WTC11 (cell line): ENCODE measurements around the gene ELMO1. TPM values are rescaled to one million over a fixed set of nuclear protein-coding genes. Genes with fewer than 3 reads are reported as not detected.

Source experiments
- ATAC-seq: fragments of 200-7000 bp; cut with Tn5 transposase; 2 replicates; pipeline ENCODE4 v1.10.0; 2021; ENCODE audit warnings: mild to moderate bottlenecking, moderate library complexity
- CTCF ChIA-PET: fragments of 300-600 bp; sonication (Branson Sonifier 250); formaldehyde crosslinking; loops from one replicate; lab custom pipeline; 2021; ENCODE audit warnings: antibody characterized with exemption; lab: Charles Lee
- POLR2A ChIA-PET: fragments of 350-600 bp; sonication (Branson Sonifier 250); formaldehyde crosslinking; loops from one replicate; lab custom pipeline; 2021; ENCODE audit warnings: antibody characterized with exemption; lab: Charles Lee
- DNase-seq: peaks from one replicate; pipeline ENCODE4 v3.0.0; 2021; ENCODE audit warnings: low spot score
- H3K27ac Mint-ChIP-seq: 2 replicates; pipeline ENCODE4 v1.8.0; 2021; ENCODE audit warnings: mixed read lengths
- H3K27me3 Mint-ChIP-seq: 2 replicates; pipeline ENCODE4 v1.8.0; 2021; ENCODE audit warnings: low read depth, mild to moderate bottlenecking, moderate library complexity, mixed read lengths
- H3K36me3 Mint-ChIP-seq: 2 replicates; pipeline ENCODE4 v1.8.0; 2021; ENCODE audit warnings: mixed read lengths
- H3K4me1 Mint-ChIP-seq: 2 replicates; pipeline ENCODE4 v1.8.0; 2022; ENCODE audit warnings: mixed read lengths
- H3K4me3 Mint-ChIP-seq: 2 replicates; pipeline ENCODE4 v1.8.0; 2021; ENCODE audit warnings: mild to moderate bottlenecking, moderate library complexity, mixed read lengths
- H3K9me3 Mint-ChIP-seq: 2 replicates; pipeline ENCODE4 v1.8.0; 2021; ENCODE audit warnings: mixed read lengths
- FOXP1 ChIP-seq: sonication (generic); formaldehyde crosslinking; IDR thresholded peaks from 2 replicates; pipeline ENCODE4 v1.8.0; 2022; ENCODE audit warnings: missing genetic modification reagents, mild to moderate bottlenecking, moderate library complexity, borderline replicate concordance
- GABPB1 ChIP-seq: sonication (generic); formaldehyde crosslinking; IDR thresholded peaks from 2 replicates; pipeline ENCODE4 v1.8.1; 2023; ENCODE audit warnings: mild to moderate bottlenecking, missing genetic modification reagents
- GTF2I ChIP-seq: fragments of 250-450 bp; sonication (Bioruptor Pico); conservative IDR thresholded peaks from 2 replicates; pipeline ENCODE4 v1.4.0; 2021; ENCODE audit warnings: mild to moderate bottlenecking
- JAZF1 ChIP-seq: fragments of 250-450 bp; sonication (Bioruptor Pico); IDR thresholded peaks from 2 replicates; pipeline ENCODE4 v1.9.0; 2021; ENCODE audit warnings: moderate library complexity, mild to moderate bottlenecking, inconsistent platforms
- MYBL2 ChIP-seq: sonication (generic); formaldehyde crosslinking; IDR thresholded peaks from 2 replicates; pipeline ENCODE4 v1.8.1; 2023; ENCODE audit warnings: mild to moderate bottlenecking, moderate library complexity, missing genetic modification reagents
- NFYB ChIP-seq: sonication (generic); formaldehyde crosslinking; conservative IDR thresholded peaks from 2 replicates; pipeline ENCODE4 v1.8.0; 2022; ENCODE audit warnings: low read depth, missing genetic modification reagents
- OVOL2 ChIP-seq: fragments of 250-450 bp; sonication (Bioruptor Pico); IDR thresholded peaks from 2 replicates; pipeline ENCODE4 v1.9.0; 2021; ENCODE audit warnings: mild to moderate bottlenecking, borderline replicate concordance
- SMAD4 ChIP-seq: sonication (generic); formaldehyde crosslinking; IDR thresholded peaks from 2 replicates; pipeline ENCODE4 v1.8.0; 2022; ENCODE audit warnings: mild to moderate bottlenecking, missing genetic modification reagents
- TEAD4 ChIP-seq: sonication (generic); formaldehyde crosslinking; IDR thresholded peaks from 2 replicates; pipeline ENCODE4 v1.8.0; 2022; ENCODE audit warnings: mild to moderate bottlenecking, missing genetic modification reagents
- TP53 ChIP-seq: sonication (generic); formaldehyde crosslinking; IDR thresholded peaks from 2 replicates; pipeline ENCODE4 v1.8.1; 2023; ENCODE audit warnings: mild to moderate bottlenecking, missing genetic modification reagents
- ZNF232 ChIP-seq: sonication (generic); formaldehyde crosslinking; IDR thresholded peaks from 2 replicates; pipeline ENCODE4 v1.8.0; 2022; ENCODE audit warnings: mild to moderate bottlenecking, missing genetic modification reagents
- ZNF423 ChIP-seq: fragments of 250-450 bp; sonication (Bioruptor Pico); IDR thresholded peaks from 2 replicates; pipeline ENCODE4 v2.1.2; 2022; ENCODE audit warnings: mild to moderate bottlenecking, moderate library complexity
- total RNA-seq: library from RNA; stranded (reverse); gene quantifications from 3 replicates; pipeline ENCODE4 v1.2.3, GENCODE V29; 2021
- TF ChIP-seq, protein P1 (sequence below): fragments of 250-450 bp; sonication (Bioruptor Pico); IDR thresholded peaks from 2 replicates; pipeline ENCODE4 v1.9.0; 2021; ENCODE audit warnings: mild to moderate bottlenecking, borderline replicate concordance
- TF ChIP-seq, protein P2 (sequence below): sonication (generic); formaldehyde crosslinking; IDR thresholded peaks from 2 replicates; pipeline ENCODE4 v1.8.1; 2023; ENCODE audit warnings: mild to moderate bottlenecking, missing genetic modification reagents, moderate library complexity
- TF ChIP-seq, protein P3 (sequence below): sonication (generic); formaldehyde crosslinking; IDR thresholded peaks from 2 replicates; pipeline ENCODE4 v1.8.0; 2022; ENCODE audit warnings: mild to moderate bottlenecking, missing genetic modification reagents
- TF ChIP-seq, protein P4 (sequence below): sonication (generic); formaldehyde crosslinking; IDR thresholded peaks from 2 replicates; pipeline ENCODE4 v1.8.1; 2022; ENCODE audit warnings: missing genetic modification reagents, borderline replicate concordance
- TF ChIP-seq, protein P5 (sequence below): sonication (generic); formaldehyde crosslinking; conservative IDR thresholded peaks from 2 replicates; pipeline ENCODE4 v1.8.1; 2023; ENCODE audit warnings: mild to moderate bottlenecking, low read depth, missing genetic modification reagents, moderate library complexity

Gene ELMO1
- total RNA-seq, 1 experiment from 2014 or later = 19.4 TPM

DNA sequence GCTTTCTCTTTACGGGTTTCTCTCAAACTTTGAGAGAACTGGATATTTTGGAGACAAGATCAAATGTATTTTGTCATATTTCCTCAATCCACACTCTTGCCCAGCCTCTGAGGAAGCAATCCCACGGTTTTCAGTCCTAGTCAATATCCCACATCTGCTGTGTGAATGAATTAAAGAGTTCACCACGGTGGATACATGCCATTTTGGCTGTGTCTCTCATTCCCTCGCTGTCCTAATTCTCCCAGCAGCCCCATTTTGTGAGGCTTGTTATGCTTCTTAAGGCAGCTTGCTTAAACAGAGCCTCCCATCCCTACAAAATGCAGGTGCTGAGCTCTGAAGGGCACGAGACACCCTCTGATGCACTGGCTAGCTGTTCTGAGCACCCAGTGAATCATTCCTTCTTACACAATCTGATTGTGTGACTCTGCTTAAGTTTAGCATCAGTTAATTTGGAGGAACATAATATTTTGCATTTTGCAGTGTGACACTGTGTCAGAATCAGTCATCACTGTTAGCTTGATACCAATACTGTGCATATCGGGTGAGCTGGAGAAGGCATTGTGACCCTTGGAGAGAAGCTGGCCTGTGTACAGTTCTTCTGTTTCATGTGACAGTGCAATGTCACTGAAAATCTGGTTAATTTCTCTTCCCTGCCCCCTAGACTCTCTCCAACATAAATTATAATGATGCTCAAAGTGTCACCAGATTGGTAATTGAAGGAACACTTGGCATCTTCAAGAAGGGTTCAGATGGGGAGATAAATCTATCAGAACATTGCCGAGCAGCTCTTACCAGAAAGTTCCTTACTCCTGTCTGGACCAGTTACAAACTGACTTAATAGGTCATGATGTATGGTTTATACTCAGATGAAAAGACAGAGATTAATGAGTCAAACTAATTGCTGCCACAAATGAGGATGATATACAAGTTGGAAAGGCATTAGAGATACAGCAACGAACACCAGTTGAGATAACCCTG, 620.6 kb downstream of the ELMO1 start:
- Mint-ChIP-seq H3K27ac (no peak overlapping the region), H3K36me3 (0 out of 2 replicates have a peak, but pooled peaks cover 7% of the 10 kb centered on the region), H3K4me3 (no peak overlapping the region), H3K9me3 (peaks cover 20% of the 10 kb centered on the region), H3K27me3 (no peaks in the 10 kb centered on the region; the same call in 1 of the 2 replicates), H3K4me1 (peaks cover 13% of the 10 kb centered on the region)
- ATAC-seq = no peak
- ChIA-PET CTCF (interaction anchor here (1.3 kb wide), 1 partner anchor 354 kb away, joined by 4 read pairs; no protein-coding TSS in a partner anchor), POLR2A (no interaction called here)
- no peak for DNase-seq
- TF ChIP-seq FOXP1 (CRISPR knock-in tag) (no peak), OVOL2 (CRISPR knock-in tag) (no peak), ZNF423 (CRISPR knock-in tag) (no peak), ZNF232 (CRISPR knock-in tag) (no peak), SMAD4 (CRISPR knock-in tag) (no peak), NFYB (CRISPR knock-in tag) (no peak), GTF2I (CRISPR knock-in tag) (no peak), TP53 (no peak), TEAD4 (CRISPR knock-in tag) (no peak), JAZF1 (CRISPR knock-in tag) (no peak), GABPB1 (CRISPR knock-in tag) (no peak), MYBL2 (CRISPR knock-in tag) (no peak)
- TF ChIP-seq, protein P1, sequence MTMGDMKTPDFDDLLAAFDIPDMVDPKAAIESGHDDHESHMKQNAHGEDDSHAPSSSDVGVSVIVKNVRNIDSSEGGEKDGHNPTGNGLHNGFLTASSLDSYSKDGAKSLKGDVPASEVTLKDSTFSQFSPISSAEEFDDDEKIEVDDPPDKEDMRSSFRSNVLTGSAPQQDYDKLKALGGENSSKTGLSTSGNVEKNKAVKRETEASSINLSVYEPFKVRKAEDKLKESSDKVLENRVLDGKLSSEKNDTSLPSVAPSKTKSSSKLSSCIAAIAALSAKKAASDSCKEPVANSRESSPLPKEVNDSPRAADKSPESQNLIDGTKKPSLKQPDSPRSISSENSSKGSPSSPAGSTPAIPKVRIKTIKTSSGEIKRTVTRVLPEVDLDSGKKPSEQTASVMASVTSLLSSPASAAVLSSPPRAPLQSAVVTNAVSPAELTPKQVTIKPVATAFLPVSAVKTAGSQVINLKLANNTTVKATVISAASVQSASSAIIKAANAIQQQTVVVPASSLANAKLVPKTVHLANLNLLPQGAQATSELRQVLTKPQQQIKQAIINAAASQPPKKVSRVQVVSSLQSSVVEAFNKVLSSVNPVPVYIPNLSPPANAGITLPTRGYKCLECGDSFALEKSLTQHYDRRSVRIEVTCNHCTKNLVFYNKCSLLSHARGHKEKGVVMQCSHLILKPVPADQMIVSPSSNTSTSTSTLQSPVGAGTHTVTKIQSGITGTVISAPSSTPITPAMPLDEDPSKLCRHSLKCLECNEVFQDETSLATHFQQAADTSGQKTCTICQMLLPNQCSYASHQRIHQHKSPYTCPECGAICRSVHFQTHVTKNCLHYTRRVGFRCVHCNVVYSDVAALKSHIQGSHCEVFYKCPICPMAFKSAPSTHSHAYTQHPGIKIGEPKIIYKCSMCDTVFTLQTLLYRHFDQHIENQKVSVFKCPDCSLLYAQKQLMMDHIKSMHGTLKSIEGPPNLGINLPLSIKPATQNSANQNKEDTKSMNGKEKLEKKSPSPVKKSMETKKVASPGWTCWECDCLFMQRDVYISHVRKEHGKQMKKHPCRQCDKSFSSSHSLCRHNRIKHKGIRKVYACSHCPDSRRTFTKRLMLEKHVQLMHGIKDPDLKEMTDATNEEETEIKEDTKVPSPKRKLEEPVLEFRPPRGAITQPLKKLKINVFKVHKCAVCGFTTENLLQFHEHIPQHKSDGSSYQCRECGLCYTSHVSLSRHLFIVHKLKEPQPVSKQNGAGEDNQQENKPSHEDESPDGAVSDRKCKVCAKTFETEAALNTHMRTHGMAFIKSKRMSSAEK (CRISPR knock-in tag) = no peak
- TF ChIP-seq, protein P2, sequence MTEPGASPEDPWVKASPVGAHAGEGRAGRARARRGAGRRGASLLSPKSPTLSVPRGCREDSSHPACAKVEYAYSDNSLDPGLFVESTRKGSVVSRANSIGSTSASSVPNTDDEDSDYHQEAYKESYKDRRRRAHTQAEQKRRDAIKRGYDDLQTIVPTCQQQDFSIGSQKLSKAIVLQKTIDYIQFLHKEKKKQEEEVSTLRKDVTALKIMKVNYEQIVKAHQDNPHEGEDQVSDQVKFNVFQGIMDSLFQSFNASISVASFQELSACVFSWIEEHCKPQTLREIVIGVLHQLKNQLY (CRISPR knock-in tag) = no peak
- TF ChIP-seq, protein P3, sequence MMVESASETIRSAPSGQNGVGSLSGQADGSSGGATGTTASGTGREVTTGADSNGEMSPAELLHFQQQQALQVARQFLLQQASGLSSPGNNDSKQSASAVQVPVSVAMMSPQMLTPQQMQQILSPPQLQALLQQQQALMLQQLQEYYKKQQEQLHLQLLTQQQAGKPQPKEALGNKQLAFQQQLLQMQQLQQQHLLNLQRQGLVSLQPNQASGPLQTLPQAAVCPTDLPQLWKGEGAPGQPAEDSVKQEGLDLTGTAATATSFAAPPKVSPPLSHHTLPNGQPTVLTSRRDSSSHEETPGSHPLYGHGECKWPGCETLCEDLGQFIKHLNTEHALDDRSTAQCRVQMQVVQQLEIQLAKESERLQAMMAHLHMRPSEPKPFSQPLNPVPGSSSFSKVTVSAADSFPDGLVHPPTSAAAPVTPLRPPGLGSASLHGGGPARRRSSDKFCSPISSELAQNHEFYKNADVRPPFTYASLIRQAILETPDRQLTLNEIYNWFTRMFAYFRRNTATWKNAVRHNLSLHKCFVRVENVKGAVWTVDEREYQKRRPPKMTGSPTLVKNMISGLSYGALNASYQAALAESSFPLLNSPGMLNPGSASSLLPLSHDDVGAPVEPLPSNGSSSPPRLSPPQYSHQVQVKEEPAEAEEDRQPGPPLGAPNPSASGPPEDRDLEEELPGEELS (CRISPR knock-in tag) = no peak
- TF ChIP-seq, protein P4, sequence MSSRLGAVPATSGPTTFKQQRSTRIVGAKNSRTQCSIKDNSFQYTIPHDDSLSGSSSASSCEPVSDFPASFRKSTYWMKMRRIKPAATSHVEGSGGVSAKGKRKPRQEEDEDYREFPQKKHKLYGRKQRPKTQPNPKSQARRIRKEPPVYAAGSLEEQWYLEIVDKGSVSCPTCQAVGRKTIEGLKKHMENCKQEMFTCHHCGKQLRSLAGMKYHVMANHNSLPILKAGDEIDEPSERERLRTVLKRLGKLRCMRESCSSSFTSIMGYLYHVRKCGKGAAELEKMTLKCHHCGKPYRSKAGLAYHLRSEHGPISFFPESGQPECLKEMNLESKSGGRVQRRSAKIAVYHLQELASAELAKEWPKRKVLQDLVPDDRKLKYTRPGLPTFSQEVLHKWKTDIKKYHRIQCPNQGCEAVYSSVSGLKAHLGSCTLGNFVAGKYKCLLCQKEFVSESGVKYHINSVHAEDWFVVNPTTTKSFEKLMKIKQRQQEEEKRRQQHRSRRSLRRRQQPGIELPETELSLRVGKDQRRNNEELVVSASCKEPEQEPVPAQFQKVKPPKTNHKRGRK (CRISPR knock-in tag) = no peak
- TF ChIP-seq, protein P5, sequence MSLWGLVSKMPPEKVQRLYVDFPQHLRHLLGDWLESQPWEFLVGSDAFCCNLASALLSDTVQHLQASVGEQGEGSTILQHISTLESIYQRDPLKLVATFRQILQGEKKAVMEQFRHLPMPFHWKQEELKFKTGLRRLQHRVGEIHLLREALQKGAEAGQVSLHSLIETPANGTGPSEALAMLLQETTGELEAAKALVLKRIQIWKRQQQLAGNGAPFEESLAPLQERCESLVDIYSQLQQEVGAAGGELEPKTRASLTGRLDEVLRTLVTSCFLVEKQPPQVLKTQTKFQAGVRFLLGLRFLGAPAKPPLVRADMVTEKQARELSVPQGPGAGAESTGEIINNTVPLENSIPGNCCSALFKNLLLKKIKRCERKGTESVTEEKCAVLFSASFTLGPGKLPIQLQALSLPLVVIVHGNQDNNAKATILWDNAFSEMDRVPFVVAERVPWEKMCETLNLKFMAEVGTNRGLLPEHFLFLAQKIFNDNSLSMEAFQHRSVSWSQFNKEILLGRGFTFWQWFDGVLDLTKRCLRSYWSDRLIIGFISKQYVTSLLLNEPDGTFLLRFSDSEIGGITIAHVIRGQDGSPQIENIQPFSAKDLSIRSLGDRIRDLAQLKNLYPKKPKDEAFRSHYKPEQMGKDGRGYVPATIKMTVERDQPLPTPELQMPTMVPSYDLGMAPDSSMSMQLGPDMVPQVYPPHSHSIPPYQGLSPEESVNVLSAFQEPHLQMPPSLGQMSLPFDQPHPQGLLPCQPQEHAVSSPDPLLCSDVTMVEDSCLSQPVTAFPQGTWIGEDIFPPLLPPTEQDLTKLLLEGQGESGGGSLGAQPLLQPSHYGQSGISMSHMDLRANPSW = no peak
